ENCODE data around the gene KDM4E. TPM values are rescaled to one million over a fixed set of nuclear protein-coding genes. Genes with fewer than 3 reads are reported as not detected.

Gene KDM4E
- not detected in 2 replicates for total RNA-seq
- long read RNA-seq = 0 reads

DNA sequence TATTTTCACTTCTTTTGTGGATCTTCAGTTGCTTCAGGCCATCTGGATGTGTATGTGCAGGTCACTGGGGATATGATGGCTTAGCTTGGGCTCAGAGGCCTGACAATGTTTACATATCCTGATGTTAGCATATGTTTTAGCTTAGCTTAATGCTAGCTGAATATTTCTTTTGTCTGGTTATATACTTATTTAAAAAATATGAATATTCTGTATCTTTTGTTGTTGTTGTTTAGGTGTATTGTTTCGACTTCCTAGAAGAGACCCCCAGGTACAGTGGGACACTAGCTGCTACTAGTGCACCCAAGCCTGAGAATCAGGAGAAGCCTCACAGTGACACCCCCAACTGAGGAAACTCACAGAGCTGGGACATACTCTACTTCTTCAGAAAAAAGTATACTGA is at the start of gene KDM4E:
Gene KDM4E (plus strand): TSS at position 301 of the 400 bp plus-strand sequence. CDS start 300 bp downstream, outside the sequence.
- H3K36me3 Mint-ChIP-seq (ENCODE audit: insufficient read depth) = no peaks in the 10 kb centered on the region
- H3K4me1 Mint-ChIP-seq (ENCODE audit: low read depth) = no peaks in the 10 kb centered on the region
- no peak within 1 kb of the TSS for H3K4me3 Mint-ChIP-seq (ENCODE audit: low read depth)
- no peak for DNase-seq (ENCODE audit: low spot score, unreplicated experiment)
- H3K9me3 Mint-ChIP-seq (ENCODE audit: low read depth) = no peaks in the 10 kb centered on the region
- no peak within 1 kb of the TSS for H3K27ac Mint-ChIP-seq
- TF ChIP-seq CTCF (IDR thresholded peaks at IDR 0.05; ENCODE audit: unreplicated experiment) = no peak
- no peaks in the 10 kb centered on the region for H3K27me3 Mint-ChIP-seq

DNA sequence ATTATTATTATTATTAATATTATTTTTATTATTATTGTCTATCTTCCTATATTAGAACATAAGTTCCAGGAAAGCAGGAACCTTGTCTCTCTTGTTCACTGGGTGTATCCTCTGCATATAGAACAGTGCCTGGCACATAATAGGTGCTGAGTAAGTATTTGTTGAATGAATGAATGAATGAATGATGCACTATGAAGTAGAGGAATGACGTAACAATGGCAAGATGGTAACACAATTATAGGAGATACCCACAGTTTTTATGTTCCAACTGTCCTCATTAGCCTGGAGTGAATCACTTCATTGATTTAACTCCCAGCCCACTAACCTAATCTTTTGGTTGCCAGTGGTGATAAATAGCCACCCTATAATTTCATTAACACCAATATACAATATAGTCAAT is 49.5 kb upstream of the KDM4E start:
- Mint-ChIP-seq H3K27ac (no peak overlapping the region), H3K9me3 (ENCODE audit: low read depth) (no peaks in the 10 kb centered on the region), H3K27me3 (no peaks in the 10 kb centered on the region), H3K36me3 (ENCODE audit: insufficient read depth) (peaks cover 6% of the 10 kb centered on the region), H3K4me3 (ENCODE audit: low read depth) (no peak overlapping the region), H3K4me1 (ENCODE audit: low read depth) (peaks cover 15% of the 10 kb centered on the region)
- no peak for DNase-seq (ENCODE audit: low spot score, unreplicated experiment)
- TF ChIP-seq CTCF (IDR thresholded peaks at IDR 0.05; ENCODE audit: unreplicated experiment) = no peak

DNA sequence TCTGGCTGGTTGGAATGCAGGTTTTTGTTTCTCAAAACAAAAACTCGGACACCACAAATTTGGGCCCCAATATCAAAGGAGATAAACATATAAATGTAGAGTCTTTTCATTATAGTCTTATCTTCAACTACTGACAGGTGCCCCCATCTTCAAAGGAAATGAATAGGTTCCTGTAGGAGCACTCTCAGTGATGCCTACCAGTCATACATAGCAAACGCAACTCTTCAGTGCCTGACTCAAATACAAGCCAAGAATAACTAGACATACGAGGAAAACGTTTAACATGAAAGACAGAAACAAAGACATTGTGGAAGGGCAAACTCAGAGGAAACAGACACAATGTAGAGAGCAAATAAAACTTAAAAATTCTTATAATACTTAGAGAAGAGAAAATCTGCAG is 37.7 kb upstream of the KDM4E start:
- H3K9me3 Mint-ChIP-seq (ENCODE audit: low read depth) = peaks cover 4% of the 10 kb centered on the region
- DNase-seq (ENCODE audit: low spot score, unreplicated experiment) = no peak
- TF ChIP-seq CTCF (IDR thresholded peaks at IDR 0.05; ENCODE audit: unreplicated experiment) = no peak
- H3K27me3 Mint-ChIP-seq = peaks cover 35% of the 10 kb centered on the region
- no peak overlapping the region for H3K4me3 Mint-ChIP-seq (ENCODE audit: low read depth)
- no peak overlapping the region for H3K27ac Mint-ChIP-seq
- no peaks in the 10 kb centered on the region for H3K4me1 Mint-ChIP-seq (ENCODE audit: low read depth)
- H3K36me3 Mint-ChIP-seq (ENCODE audit: insufficient read depth) = peaks cover 2% of the 10 kb centered on the region

DNA sequence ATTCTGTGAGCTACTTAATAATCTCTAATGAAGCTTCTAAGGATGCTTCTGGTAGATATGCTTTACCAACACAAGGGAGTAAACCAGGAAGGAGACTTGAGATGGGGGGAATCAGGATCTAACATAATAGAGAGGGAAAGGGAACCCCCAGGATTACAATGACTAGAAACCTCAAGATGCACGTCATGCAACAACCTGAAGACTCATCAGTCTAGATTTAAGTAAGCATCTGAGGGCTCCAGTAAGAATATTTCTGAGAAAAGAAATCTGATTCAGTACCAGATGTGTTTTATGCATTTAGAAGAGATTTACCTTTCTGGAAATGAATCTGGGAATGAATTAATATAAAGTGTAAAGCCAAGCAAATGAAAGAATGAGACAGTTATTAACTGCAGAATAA is 36.3 kb upstream of the KDM4E start:
- Mint-ChIP-seq H3K36me3 (ENCODE audit: insufficient read depth) (peaks cover 2% of the 10 kb centered on the region), H3K4me1 (ENCODE audit: low read depth) (no peaks in the 10 kb centered on the region), H3K27me3 (peaks cover 35% of the 10 kb centered on the region), H3K4me3 (ENCODE audit: low read depth) (no peak overlapping the region), H3K27ac (no peak overlapping the region), H3K9me3 (ENCODE audit: low read depth) (peaks cover 4% of the 10 kb centered on the region)
- no peak for DNase-seq (ENCODE audit: low spot score, unreplicated experiment)
- no peak for TF ChIP-seq CTCF (IDR thresholded peaks at IDR 0.05; ENCODE audit: unreplicated experiment)

- DNase-seq (ENCODE audit: low spot score, unreplicated experiment) = no peak
- H3K4me3 Mint-ChIP-seq (ENCODE audit: low read depth) = no peak overlapping the region
Measured at GRCh38 chr11:94993400-94993943, 31.6 kb upstream of the KDM4E start.

More at GRCh38 chr11:94993400-94993943, 31.6 kb upstream of the KDM4E start:
- no peaks in the 10 kb centered on the region for H3K4me1 Mint-ChIP-seq (ENCODE audit: low read depth)
- no peaks in the 10 kb centered on the region for H3K36me3 Mint-ChIP-seq (ENCODE audit: insufficient read depth)
- H3K27me3 Mint-ChIP-seq = peaks cover 22% of the 10 kb centered on the region
- TF ChIP-seq CTCF (IDR thresholded peaks at IDR 0.05; ENCODE audit: unreplicated experiment) = no peak
- no peak overlapping the region for H3K27ac Mint-ChIP-seq
- H3K9me3 Mint-ChIP-seq (ENCODE audit: low read depth) = no peaks in the 10 kb centered on the region

Measured in progenitor cell of endocrine pancreas (in vitro differentiated cells).